ENCODE results near the gene LRRC32.

DNA sequence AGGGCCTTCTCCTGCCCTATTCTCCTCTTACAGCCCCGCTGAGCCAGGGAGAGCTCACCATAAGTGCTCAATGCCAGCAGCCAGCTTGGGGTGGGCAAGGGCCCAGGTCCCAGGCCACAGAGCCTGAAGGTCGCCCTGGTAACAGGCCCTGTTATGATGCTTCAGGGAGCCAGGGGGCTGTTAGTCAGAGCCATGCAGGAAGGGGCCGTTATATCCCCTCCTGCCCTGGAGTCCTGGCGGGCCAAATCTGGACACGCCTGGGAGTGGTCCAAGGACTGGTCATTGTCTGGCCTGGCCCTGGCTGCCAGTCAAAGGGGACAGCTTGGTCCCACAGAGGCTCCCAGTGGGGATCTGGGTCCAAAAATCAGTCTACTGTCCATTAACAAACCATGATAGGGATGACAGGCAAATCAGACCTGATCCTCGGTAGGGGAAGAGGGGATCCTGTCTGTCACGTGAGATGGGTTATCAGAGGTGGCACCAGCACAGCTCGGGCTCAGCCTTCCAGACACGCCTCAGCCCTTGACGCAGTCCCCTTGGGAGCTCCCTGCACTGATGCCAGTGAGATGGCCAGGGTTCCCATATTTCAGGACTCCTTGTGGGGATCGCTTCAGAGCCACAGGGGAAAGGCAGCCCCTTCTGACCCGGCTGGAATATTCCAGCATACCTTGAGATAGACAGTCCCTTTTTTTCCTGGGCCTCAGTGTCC, 55.9 kb downstream of the LRRC32 start:
- TF ChIP-seq MXI1 (IDR thresholded peaks at IDR 0.05; ENCODE audit: borderline replicate concordance, low read depth, low read length) (no peak), MAFK (IDR thresholded peaks at IDR 0.05; ENCODE audit: low read depth, low read length) (no peak), POLR2A (IDR thresholded peaks at IDR 0.05; ENCODE audit: low read depth, low read length) (no peak), NFE2L2 (IDR thresholded peaks at IDR 0.05; ENCODE audit: low read depth, low read length) (no peak), BHLHE40 (IDR thresholded peaks at IDR 0.05; ENCODE audit: low read depth, low read length) (no peak), RCOR1 (IDR thresholded peaks at IDR 0.05; ENCODE audit: insufficient replicate concordance, low read length) (no peak), CEBPB (IDR thresholded peaks at IDR 0.05; ENCODE audit: low read depth, low read length) (no peak), RAD21 (IDR thresholded peaks at IDR 0.05; ENCODE audit: low read length) (no peak), FOS (IDR thresholded peaks at IDR 0.05; ENCODE audit: low read depth, low read length) (no peak), MAZ (IDR thresholded peaks at IDR 0.05; ENCODE audit: borderline replicate concordance, low read depth, low read length) (no peak), RFX5 (IDR thresholded peaks at IDR 0.05; ENCODE audit: low read depth, low read length) (no peak)
- TF ChIP-seq, protein P1, sequence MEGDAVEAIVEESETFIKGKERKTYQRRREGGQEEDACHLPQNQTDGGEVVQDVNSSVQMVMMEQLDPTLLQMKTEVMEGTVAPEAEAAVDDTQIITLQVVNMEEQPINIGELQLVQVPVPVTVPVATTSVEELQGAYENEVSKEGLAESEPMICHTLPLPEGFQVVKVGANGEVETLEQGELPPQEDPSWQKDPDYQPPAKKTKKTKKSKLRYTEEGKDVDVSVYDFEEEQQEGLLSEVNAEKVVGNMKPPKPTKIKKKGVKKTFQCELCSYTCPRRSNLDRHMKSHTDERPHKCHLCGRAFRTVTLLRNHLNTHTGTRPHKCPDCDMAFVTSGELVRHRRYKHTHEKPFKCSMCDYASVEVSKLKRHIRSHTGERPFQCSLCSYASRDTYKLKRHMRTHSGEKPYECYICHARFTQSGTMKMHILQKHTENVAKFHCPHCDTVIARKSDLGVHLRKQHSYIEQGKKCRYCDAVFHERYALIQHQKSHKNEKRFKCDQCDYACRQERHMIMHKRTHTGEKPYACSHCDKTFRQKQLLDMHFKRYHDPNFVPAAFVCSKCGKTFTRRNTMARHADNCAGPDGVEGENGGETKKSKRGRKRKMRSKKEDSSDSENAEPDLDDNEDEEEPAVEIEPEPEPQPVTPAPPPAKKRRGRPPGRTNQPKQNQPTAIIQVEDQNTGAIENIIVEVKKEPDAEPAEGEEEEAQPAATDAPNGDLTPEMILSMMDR (conservative IDR thresholded peaks at IDR 0.05; ENCODE audit: low read depth, low read length) = no peak
- TF ChIP-seq, protein P2, sequence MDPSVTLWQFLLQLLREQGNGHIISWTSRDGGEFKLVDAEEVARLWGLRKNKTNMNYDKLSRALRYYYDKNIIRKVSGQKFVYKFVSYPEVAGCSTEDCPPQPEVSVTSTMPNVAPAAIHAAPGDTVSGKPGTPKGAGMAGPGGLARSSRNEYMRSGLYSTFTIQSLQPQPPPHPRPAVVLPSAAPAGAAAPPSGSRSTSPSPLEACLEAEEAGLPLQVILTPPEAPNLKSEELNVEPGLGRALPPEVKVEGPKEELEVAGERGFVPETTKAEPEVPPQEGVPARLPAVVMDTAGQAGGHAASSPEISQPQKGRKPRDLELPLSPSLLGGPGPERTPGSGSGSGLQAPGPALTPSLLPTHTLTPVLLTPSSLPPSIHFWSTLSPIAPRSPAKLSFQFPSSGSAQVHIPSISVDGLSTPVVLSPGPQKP (IDR thresholded peaks at IDR 0.05; ENCODE audit: borderline replicate concordance, low read depth, low read length) = no peak
- TF ChIP-seq, protein P3, sequence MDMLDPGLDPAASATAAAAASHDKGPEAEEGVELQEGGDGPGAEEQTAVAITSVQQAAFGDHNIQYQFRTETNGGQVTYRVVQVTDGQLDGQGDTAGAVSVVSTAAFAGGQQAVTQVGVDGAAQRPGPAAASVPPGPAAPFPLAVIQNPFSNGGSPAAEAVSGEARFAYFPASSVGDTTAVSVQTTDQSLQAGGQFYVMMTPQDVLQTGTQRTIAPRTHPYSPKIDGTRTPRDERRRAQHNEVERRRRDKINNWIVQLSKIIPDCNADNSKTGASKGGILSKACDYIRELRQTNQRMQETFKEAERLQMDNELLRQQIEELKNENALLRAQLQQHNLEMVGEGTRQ (IDR thresholded peaks at IDR 0.05; ENCODE audit: low read depth, low read length) = no peak

Measured in IMR-90 (cell line).